Neural cell (in vitro differentiated cells): ENCODE measurements around the gene TINAGL1.

ENCODE experiments used
- CTCF ChIP-seq: fragments of 450-650 bp; IDR thresholded peaks from 2 replicates; pipeline ENCODE4 v1.5.1; 2014; ENCODE audit warnings: antibody characterized with exemption, mild to moderate bottlenecking, moderate library complexity; ENCODE audit not compliant: poor library complexity, severe bottlenecking
- EP300 ChIP-seq: fragments of 450-650 bp; conservative IDR thresholded peaks from 2 replicates; pipeline ENCODE4 v1.6.1; 2014; ENCODE audit warnings: antibody characterized with exemption, mild to moderate bottlenecking, moderate library complexity; ENCODE audit not compliant: poor library complexity, severe bottlenecking
- EZH2 ChIP-seq: fragments of 200-600, 300-800 bp; shearing (Covaris generic), sonication (generic); IDR thresholded peaks from 2 replicates; pipeline ENCODE4 v1.6.1; 2014; ENCODE audit warnings: antibody characterized with exemption, low read length, borderline replicate concordance, mild to moderate bottlenecking; ENCODE audit not compliant: insufficient read depth, poor library complexity, severe bottlenecking
- MXI1 ChIP-seq: fragments of 450-650 bp; conservative IDR thresholded peaks from 2 replicates; pipeline ENCODE4 v1.6.1; 2014; ENCODE audit warnings: antibody characterized with exemption, mild to moderate bottlenecking; ENCODE audit not compliant: poor library complexity, severe bottlenecking
- POLR2AphosphoS5 ChIP-seq: IDR thresholded peaks from 2 replicates; pipeline ENCODE4 v1.6.1; 2012
- RAD21 ChIP-seq: fragments of 450-650 bp; conservative IDR thresholded peaks from 2 replicates; pipeline ENCODE4 v1.6.1; 2014; ENCODE audit warnings: antibody characterized with exemption, mild to moderate bottlenecking, moderate library complexity
- REST ChIP-seq: IDR thresholded peaks from 2 replicates; pipeline ENCODE4 v1.6.1; 2012; ENCODE audit warnings: borderline replicate concordance
- TAF1 ChIP-seq: IDR thresholded peaks from 2 replicates; pipeline ENCODE4 v1.6.1; 2012; ENCODE audit warnings: low read depth

GRCh38 chr1:31532173-31532572 lies 44.1 kb upstream of the TINAGL1 start:
- TF ChIP-seq CTCF (no peak), EZH2 (no peak), MXI1 (no peak), EP300 (no peak), RAD21 (no peak), REST (no peak), POLR2AphosphoS5 (no peak), TAF1 (no peak)
